Occipital lobe (tissue), 2 donors: ENCODE data around the gene ARMCX2. TPM values are rescaled to one million over a fixed set of nuclear protein-coding genes. Genes with fewer than 3 reads are reported as not detected.
A peak's percentile ranks its signal among the peaks of the same experiment; 100 is the strongest.
"Not testable (repeated sequence)": the region's sequence is repeated elsewhere in the genome, so short reads cannot be mapped to it uniquely, and the experiment has no call there.

ENCODE experiments used
- DNase-seq: peaks from one replicate; lab custom pipeline; 2025; lab: John Stamatoyannopoulos, UW
- total RNA-seq: library from RNA; depleted of rRNA; stranded (reverse); fragments of >200 nt; gene quantifications from one replicate; pipeline ENCODE4 v1.2.3, GENCODE V29; 2014

Gene ARMCX2
- total RNA-seq: 68.6 TPM

GRCh38 chrX:101659601-101660063 is at the start of gene ARMCX2:
ARMCX2 (minus strand) TSS chrX:101659850; CDS start chrX:101657588, 2,262 bp downstream.
- peak; percentile 33 for DNase-seq

GRCh38 chrX:101709384-101709783 is 49.7 kb upstream of the ARMCX2 start:
- DNase-seq: no peak

GRCh38 chrX:101708163-101708562 is 48.5 kb upstream of the ARMCX2 start:
- no peak for DNase-seq

- no peak for DNase-seq
Measured at GRCh38 chrX:101693476-101693875, 33.8 kb upstream of the ARMCX2 start.

GRCh38 chrX:101691835-101692234 is 32.2 kb upstream of the ARMCX2 start:
- no peak for DNase-seq

GRCh38 chrX:101686574-101686973 is 26.9 kb upstream of the ARMCX2 start:
- DNase-seq: no peak

- DNase-seq: no peak
Measured at GRCh38 chrX:101685923-101686322, 26.3 kb upstream of the ARMCX2 start.

- no peak for DNase-seq
Measured at GRCh38 chrX:101682723-101683122, 23.1 kb upstream of the ARMCX2 start.

- no peak for DNase-seq
Measured at GRCh38 chrX:101677028-101677427, 17.4 kb upstream of the ARMCX2 start.

GRCh38 chrX:101676571-101676970 is 16.9 kb upstream of the ARMCX2 start:
- no peak for DNase-seq

GRCh38 chrX:101668143-101668542 is 8.5 kb upstream of the ARMCX2 start:
- DNase-seq: no peak

- DNase-seq: peak; percentile 17
Measured at GRCh38 chrX:101658661-101659491, 774 bp downstream of the ARMCX2 start.

GRCh38 chrX:101657495-101657894 is 2.2 kb downstream of the ARMCX2 start:
- no peak for DNase-seq

- no peak for DNase-seq
Measured at GRCh38 chrX:101656817-101657216, 2.8 kb downstream of the ARMCX2 start.

- no peak for DNase-seq
Measured at GRCh38 chrX:101655534-101655933, 4.1 kb downstream of the ARMCX2 start.

- not testable (repeated sequence) for DNase-seq
Measured at GRCh38 chrX:101647716-101648115, 11.9 kb downstream of the ARMCX2 start.

- DNase-seq: no peak
Measured at GRCh38 chrX:101642093-101642492, 17.6 kb downstream of the ARMCX2 start.

GRCh38 chrX:101639583-101639982 is 20.1 kb downstream of the ARMCX2 start:
- no peak for DNase-seq

GRCh38 chrX:101619364-101619763 is 40.3 kb downstream of the ARMCX2 start:
- no peak for DNase-seq

- DNase-seq: peak; percentile 41
Measured at GRCh38 chrX:101617211-101618191, 42.1 kb downstream of the ARMCX2 start, which contains the start of gene ARMCX6. ARMCX6 (minus strand) TSS chrX:101618000; CDS start chrX:101616620, 1,380 bp downstream.

GRCh38 chrX:101605728-101606127 is 53.9 kb downstream of the ARMCX2 start:
- DNase-seq: no peak
